Measurements from ENCODE around the gene APOL1. TPM values are rescaled to one million over a fixed set of nuclear protein-coding genes. Genes with fewer than 3 reads are reported as not detected.

Gene APOL1
- total RNA-seq, 3 donors from 2014 or later, result 26.0 to 85.7 (median 68.5) TPM

DNA sequence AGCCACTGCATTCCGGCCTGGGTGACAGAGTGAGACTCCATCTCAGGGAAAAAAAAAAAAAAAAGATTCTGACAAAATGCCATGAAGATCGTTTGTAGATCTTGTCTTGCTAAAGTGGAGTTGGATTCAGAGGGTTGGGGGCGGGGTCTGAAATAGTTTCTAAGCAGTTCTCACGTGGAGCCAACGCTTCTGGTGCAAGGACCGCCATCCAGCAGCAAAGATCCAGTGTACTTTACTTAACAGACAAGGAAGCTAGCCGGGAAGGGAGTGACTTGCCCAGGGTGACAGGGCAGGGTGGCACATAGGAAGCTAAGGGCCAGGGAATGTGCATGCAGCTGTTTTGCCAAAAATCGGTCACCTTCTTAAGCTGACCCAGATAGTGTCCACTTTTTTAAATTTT is 27.4 kb downstream of the APOL1 start:
- intact Hi-C loops (cut with DNase I, micrococcal nuclease), result no loop called here
- peaks cover 33% of the 10 kb centered on the region for H3K36me3 ChIP-seq (ENCODE audit: low read depth)
- no peaks in the 10 kb centered on the region for H3K9me3 ChIP-seq
- no peak overlapping the region for H3K4me3 ChIP-seq
- ATAC-seq (no peak), DNase-seq (peak in 1 of 3 donors; percentile 14)
- H3K4me1 ChIP-seq (ENCODE audit: low read depth), result no peaks in the 10 kb centered on the region
- TF ChIP-seq, protein P1, sequence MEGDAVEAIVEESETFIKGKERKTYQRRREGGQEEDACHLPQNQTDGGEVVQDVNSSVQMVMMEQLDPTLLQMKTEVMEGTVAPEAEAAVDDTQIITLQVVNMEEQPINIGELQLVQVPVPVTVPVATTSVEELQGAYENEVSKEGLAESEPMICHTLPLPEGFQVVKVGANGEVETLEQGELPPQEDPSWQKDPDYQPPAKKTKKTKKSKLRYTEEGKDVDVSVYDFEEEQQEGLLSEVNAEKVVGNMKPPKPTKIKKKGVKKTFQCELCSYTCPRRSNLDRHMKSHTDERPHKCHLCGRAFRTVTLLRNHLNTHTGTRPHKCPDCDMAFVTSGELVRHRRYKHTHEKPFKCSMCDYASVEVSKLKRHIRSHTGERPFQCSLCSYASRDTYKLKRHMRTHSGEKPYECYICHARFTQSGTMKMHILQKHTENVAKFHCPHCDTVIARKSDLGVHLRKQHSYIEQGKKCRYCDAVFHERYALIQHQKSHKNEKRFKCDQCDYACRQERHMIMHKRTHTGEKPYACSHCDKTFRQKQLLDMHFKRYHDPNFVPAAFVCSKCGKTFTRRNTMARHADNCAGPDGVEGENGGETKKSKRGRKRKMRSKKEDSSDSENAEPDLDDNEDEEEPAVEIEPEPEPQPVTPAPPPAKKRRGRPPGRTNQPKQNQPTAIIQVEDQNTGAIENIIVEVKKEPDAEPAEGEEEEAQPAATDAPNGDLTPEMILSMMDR (IDR thresholded peaks at IDR 0.05), result no peak

DNA sequence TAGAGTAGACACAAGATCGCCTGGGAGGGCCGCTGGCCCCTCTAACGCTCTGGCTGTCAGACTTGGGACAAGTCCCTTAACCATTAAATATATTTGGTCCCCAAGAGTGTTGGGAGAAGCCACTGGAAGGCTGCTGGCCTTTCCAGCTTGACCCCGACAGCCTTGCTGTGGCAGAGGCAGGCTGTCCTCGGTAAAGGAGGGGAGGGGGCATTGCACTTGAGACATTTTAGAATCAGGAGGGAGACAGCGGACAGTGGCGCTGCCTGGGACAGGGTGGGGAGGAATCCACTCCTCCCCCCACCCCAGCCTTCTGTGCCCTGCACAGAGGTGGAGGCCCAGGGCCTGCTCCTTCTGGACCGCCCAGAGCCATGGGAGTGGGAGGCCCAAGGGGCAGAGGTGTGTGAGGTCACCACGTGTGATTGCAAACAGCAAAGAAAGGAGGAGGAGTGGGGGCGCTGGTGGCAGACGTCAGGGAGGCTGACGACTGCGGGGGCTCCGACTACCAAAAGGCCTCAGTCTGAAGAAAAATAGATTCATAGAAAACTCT is 28.9 kb downstream of the APOL1 start:
- ATAC-seq, result no peak
- no peaks in the 10 kb centered on the region for H3K4me1 ChIP-seq (ENCODE audit: low read depth)
- intact Hi-C loops (cut with DNase I, micrococcal nuclease), result no loop called here
- peaks cover 45% of the 10 kb centered on the region for H3K36me3 ChIP-seq (ENCODE audit: low read depth)
- no peaks in the 10 kb centered on the region for H3K9me3 ChIP-seq
- TF ChIP-seq, protein P1 (IDR thresholded peaks at IDR 0.05), result no peak
- DNase-seq, result peak in 1 of 3 donors; percentile 33
- H3K4me3 ChIP-seq, result no peak overlapping the region

DNA sequence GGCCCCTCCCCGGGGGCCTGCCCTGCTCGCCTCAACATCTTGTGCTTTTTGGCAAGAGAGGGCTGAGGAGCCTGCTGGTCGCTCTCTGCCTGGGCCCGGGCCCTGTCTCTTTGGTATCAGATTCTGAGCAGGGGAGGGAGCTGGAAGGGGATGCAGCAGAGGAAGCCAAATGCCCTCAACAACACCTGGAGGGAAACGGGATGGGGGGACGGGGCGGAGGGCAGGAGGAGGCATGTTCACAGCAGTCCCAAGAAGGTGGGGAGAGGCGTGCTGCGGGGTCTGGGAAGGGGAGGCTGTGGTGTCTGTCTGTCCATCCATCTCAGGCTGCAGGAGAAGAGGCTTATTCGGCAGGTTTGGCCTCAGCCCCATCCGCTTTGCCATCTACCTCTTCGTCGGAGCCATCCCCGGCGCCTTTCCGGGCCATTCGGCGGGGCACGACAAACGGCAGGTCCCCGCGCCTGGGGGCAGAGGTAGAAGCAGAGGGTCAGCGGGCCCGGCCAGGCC is 29.4 kb downstream of the APOL1 start:
- H3K4me1 ChIP-seq (ENCODE audit: low read depth), result no peaks in the 10 kb centered on the region
- ATAC-seq (no peak), DNase-seq (no peak)
- H3K36me3 ChIP-seq (ENCODE audit: low read depth), result peaks cover 45% of the 10 kb centered on the region
- H3K4me3 ChIP-seq, result no peak overlapping the region
- intact Hi-C loops (cut with DNase I, micrococcal nuclease), result no loop called here
- no peaks in the 10 kb centered on the region for H3K9me3 ChIP-seq
- TF ChIP-seq, protein P1 (IDR thresholded peaks at IDR 0.05), result no peak

DNA sequence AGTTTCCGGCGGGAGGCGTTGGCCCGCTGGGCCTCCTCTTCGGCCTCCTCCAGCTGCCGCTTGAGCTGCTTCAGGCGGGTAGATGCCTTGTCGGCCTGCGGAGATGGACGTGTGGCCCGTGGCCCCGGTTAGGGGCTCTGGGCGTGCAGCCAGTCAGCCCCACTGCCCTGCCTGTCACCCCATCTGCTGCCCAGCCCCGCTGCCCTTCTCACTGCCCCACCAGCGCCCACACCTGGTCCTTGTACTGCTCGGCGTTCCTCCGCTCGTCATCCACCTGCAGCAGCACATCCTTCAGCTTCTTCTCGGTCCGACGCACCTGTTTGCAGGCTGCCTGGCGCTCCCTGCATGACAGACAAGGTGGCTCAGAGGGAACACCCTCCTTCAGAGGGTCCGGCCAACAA is 31.2 kb downstream of the APOL1 start:
- H3K36me3 ChIP-seq (ENCODE audit: low read depth), result peaks cover 57% of the 10 kb centered on the region
- ATAC-seq (no peak), DNase-seq (peak in 1 of 3 donors; percentile 56)
- H3K4me1 ChIP-seq (ENCODE audit: low read depth), result no peaks in the 10 kb centered on the region
- TF ChIP-seq, protein P1 (IDR thresholded peaks at IDR 0.05), result no peak
- H3K4me3 ChIP-seq, result no peak overlapping the region
- intact Hi-C loops (cut with DNase I, micrococcal nuclease), result no loop called here
- H3K9me3 ChIP-seq, result no peaks in the 10 kb centered on the region

DNA sequence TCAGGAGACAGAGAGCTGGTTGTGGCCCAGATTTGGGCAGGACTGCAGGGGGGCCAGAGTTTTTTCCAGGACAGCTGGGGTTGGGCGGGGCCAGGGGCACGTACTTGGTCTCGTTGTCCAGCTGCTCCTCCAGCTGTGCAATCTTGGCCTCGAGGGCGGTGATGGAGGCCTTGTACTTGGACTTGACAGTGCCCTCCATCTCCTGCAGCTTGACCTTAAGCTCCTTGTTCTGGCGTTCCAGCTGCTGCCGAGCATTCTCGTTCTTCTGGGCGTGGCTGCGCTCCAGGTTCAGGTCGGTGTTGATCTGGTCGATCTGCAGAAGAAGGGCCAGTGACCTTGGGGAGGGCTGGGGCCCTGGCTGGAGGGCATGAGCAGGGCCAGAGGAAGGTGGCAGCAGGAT is 32.1 kb downstream of the APOL1 start:
- no peak overlapping the region for H3K4me3 ChIP-seq
- intact Hi-C loops (cut with DNase I, micrococcal nuclease), result no loop called here
- ATAC-seq (no peak), DNase-seq (peak in 1 of 3 donors; percentile 54)
- H3K36me3 ChIP-seq (ENCODE audit: low read depth), result peaks cover 65% of the 10 kb centered on the region
- TF ChIP-seq, protein P1 (IDR thresholded peaks at IDR 0.05), result no peak
- H3K4me1 ChIP-seq (ENCODE audit: low read depth), result no peaks in the 10 kb centered on the region
- H3K9me3 ChIP-seq, result no peaks in the 10 kb centered on the region

Measured in mucosa of descending colon (tissue), 3 donors.